Lower lobe of right lung (tissue), 2 donors: ENCODE measurements around the gene MAGEB3. TPM values are rescaled to one million over a fixed set of nuclear protein-coding genes. Genes with fewer than 3 reads are reported as not detected.

ENCODE experiments used
- ATAC-seq, 2 donors: fragments of 200-7000 bp; cut with Tn5 transposase; one replicate each; pipeline ENCODE4 v1.9.1; 2020 to 2022; ENCODE audit warnings: mild to moderate bottlenecking in 2 of 2, moderate library complexity in 2 of 2
- DNase-seq: peaks from one replicate; pipeline ENCODE4 v3.0.0-alpha.2; 2020
- H3K27ac ChIP-seq: fragments of 200-600 bp; one replicate; pipeline ENCODE4 v1.8.0; 2022
- H3K27me3 ChIP-seq: fragments of 200-600 bp; one replicate; pipeline ENCODE4 v1.8.0; 2022; ENCODE audit warnings: low read depth
- H3K36me3 ChIP-seq: fragments of 200-600 bp; one replicate; pipeline ENCODE4 v1.8.0; 2022; ENCODE audit warnings: mild to moderate bottlenecking
- H3K4me1 ChIP-seq: fragments of 200-600 bp; one replicate; pipeline ENCODE4 v1.8.0; 2022
- H3K4me3 ChIP-seq: fragments of 200-600 bp; one replicate; pipeline ENCODE4 v1.8.0; 2022; ENCODE audit warnings: mild to moderate bottlenecking
- H3K9me3 ChIP-seq: fragments of 200-600 bp; one replicate; pipeline ENCODE4 v1.8.0; 2022
- CTCF ChIP-seq: fragments of 200-600 bp; IDR thresholded peaks from one replicate; pipeline ENCODE4 v1.8.0; 2022; ENCODE audit warnings: antibody characterized with exemption, mild to moderate bottlenecking
- intact Hi-C: fragments of 100-400 bp; cut with DNase I; formaldehyde crosslinking; loops from one replicate; pipeline ENCODE4 v1.11.0; 2022
- total RNA-seq: library from RNA; stranded (reverse); fragmentation: NEBNext Ultra II Directional; extraction: Animal tissue kit (Norgen Biotek cat#: 25700); gene quantifications from one replicate; pipeline ENCODE4 v1.2.1, GENCODE V29; 2021
- donor health status: DM: no; HTN: yes; CAD: no; lungs with severe emphysema.

The MAGEB3 gene
- total RNA-seq, 1 donor from 2014 or later = not detected

- Histone ChIP-seq H3K27me3 (no peaks in the 10 kb centered on the region), H3K4me3 (no peak overlapping the region), H3K27ac (no peak overlapping the region), H3K9me3 (no peaks in the 10 kb centered on the region), H3K4me1 (no peaks in the 10 kb centered on the region), H3K36me3 (no peaks in the 10 kb centered on the region)
- no peak for TF ChIP-seq CTCF
- intact Hi-C loops = no loop called here
- ATAC-seq (no peak), DNase-seq (no peak)
Observed at GRCh38 chrX:30212172-30212571, 18.3 kb upstream of the MAGEB3 start.

- DNase-seq (no peak), ATAC-seq (no peak)
- Histone ChIP-seq H3K4me1 (no peaks in the 10 kb centered on the region), H3K27me3 (no peaks in the 10 kb centered on the region), H3K36me3 (no peaks in the 10 kb centered on the region), H3K9me3 (no peaks in the 10 kb centered on the region), H3K27ac (no peak within 1 kb of the TSS), H3K4me3 (no peak within 1 kb of the TSS)
- intact Hi-C loops = no loop called here
- TF ChIP-seq CTCF = no peak
Observed at GRCh38 chrX:30215357-30215843, 15.1 kb upstream of the MAGEB3 start, which contains the start of gene MAGEB2. Gene MAGEB2 (plus strand): TSS chrX:30215563. CDS start chrX:30218581, 3,018 bp downstream.

GRCh38 chrX:30217465-30217864 lies 13.0 kb upstream of the MAGEB3 start:
- TF ChIP-seq CTCF = no peak
- intact Hi-C loops = no loop called here
- Histone ChIP-seq H3K4me3 (no peak overlapping the region), H3K27ac (no peak overlapping the region), H3K9me3 (no peaks in the 10 kb centered on the region), H3K27me3 (no peaks in the 10 kb centered on the region), H3K4me1 (no peaks in the 10 kb centered on the region), H3K36me3 (no peaks in the 10 kb centered on the region)
- DNase-seq = no peak
- ATAC-seq = no peak

GRCh38 chrX:30219372-30219771 lies 11.1 kb upstream of the MAGEB3 start:
- intact Hi-C loops = no loop called here
- Histone ChIP-seq H3K4me3 (no peak overlapping the region), H3K27ac (no peak overlapping the region), H3K9me3 (no peaks in the 10 kb centered on the region), H3K27me3 (no peaks in the 10 kb centered on the region), H3K4me1 (no peaks in the 10 kb centered on the region), H3K36me3 (no peaks in the 10 kb centered on the region)
- no peak for TF ChIP-seq CTCF
- ATAC-seq (no peak), DNase-seq (no peak)

- intact Hi-C loops = no loop called here
- TF ChIP-seq CTCF = no peak
- H3K4me3 ChIP-seq = no peak overlapping the region
- no peak for DNase-seq
- no peaks in the 10 kb centered on the region for H3K9me3 ChIP-seq
- ATAC-seq = no peak
- no peaks in the 10 kb centered on the region for H3K27me3 ChIP-seq
- H3K27ac ChIP-seq = no peak overlapping the region
- H3K4me1 ChIP-seq = no peaks in the 10 kb centered on the region
- H3K36me3 ChIP-seq = no peaks in the 10 kb centered on the region
Observed at GRCh38 chrX:30220661-30221060, 9.8 kb upstream of the MAGEB3 start.

GRCh38 chrX:30224536-30224935 lies 5.9 kb upstream of the MAGEB3 start:
- H3K9me3 ChIP-seq = no peaks in the 10 kb centered on the region
- ATAC-seq = no peak
- no peaks in the 10 kb centered on the region for H3K27me3 ChIP-seq
- no peaks in the 10 kb centered on the region for H3K4me1 ChIP-seq
- intact Hi-C loops = no loop called here
- H3K27ac ChIP-seq = no peak overlapping the region
- H3K4me3 ChIP-seq = no peak overlapping the region
- no peaks in the 10 kb centered on the region for H3K36me3 ChIP-seq
- no peak for DNase-seq
- no peak for TF ChIP-seq CTCF
